ENCODE measurements around the gene ABCC10. TPM values are rescaled to one million over a fixed set of nuclear protein-coding genes. Genes with fewer than 3 reads are reported as not detected.

Gene ABCC10
- total and polyA plus RNA-seq, 10 of the 15 experiments (the other 5 are each of a cell fraction or from before 2014, with no cell fraction given), result 0.80 to 18.2 (median 6.4) TPM

- Histone ChIP-seq H3K79me2 (ENCODE audit: control insufficient read depth, insufficient read depth, low read length) (no peaks in the 10 kb centered on the region), H3K9ac (ENCODE audit: control insufficient read depth, insufficient read depth, low read length) (no peak overlapping the region), H3K4me1 (ENCODE audit: control insufficient read depth, insufficient read depth, low read length) (no peaks in the 10 kb centered on the region; the same call in 1 of the 2 replicates), H4K20me1 (ENCODE audit: control insufficient read depth, insufficient read depth) (no peaks in the 10 kb centered on the region; the same call in 1 of the 2 replicates), H3K27ac (ENCODE audit: control insufficient read depth, insufficient read depth) (no peak overlapping the region), H3K9me3 (replicated peaks; ENCODE audit: control insufficient read depth, insufficient read depth, low read length) (no peaks in the 10 kb centered on the region), H2AFZ (ENCODE audit: control insufficient read depth, low read depth, low read length) (no peak overlapping the region), H3K4me2 (ENCODE audit: control insufficient read depth, insufficient read depth) (no peak overlapping the region), H3K4me3 (no peak overlapping the region), H3K36me3 (ENCODE audit: control insufficient read depth in 2 of 2, insufficient read depth in 2 of 2, low read length in 1 of 2) (no peaks in the 10 kb centered on the region; a peak in 1 of 4 replicates), H3K27me3 (replicated peaks in 1 of 2; ENCODE audit: control insufficient read depth in 2 of 2, insufficient read depth in 2 of 2, low read length in 1 of 2) (no peaks in the 10 kb centered on the region)
- no TSS peak for BruUV-seq (replicated peaks)
- CTCF ChIA-PET, result interaction anchor here (0.6 to 7.6 kb wide), 7 partner anchors 8 to 131 kb away, joined by 3 to 70 read pairs (median 3); partner anchors contain the start of genes ABCC10 and LRRC73
- no peak for FAIRE-seq
- POLR2A ChIA-PET, result interaction anchor here (0.6 kb wide), 1 partner anchor 384 kb away, joined by 3 read pairs; no protein-coding TSS in a partner anchor
- RAD21 ChIA-PET (ENCODE audit: unreplicated experiment), result no interaction called here
- SMC1A ChIA-PET (ENCODE audit: uncharacterized antibody, unreplicated experiment), result interaction anchor here (1.7 kb wide), 1 partner anchor 14 kb away, joined by 5 read pairs; no protein-coding TSS in a partner anchor
- no peak for ATAC-seq
- 96% methylated on average over 10 of the region's 10 CpGs for WGBS (ENCODE audit: insufficient coverage, insufficient replicate concordance, low lambda C conversion rate, missing lambda C conversion rate)
- no peak for DNase-seq (ENCODE audit: low read depth, low spot score)
- intact Hi-C loops (cut with micrococcal nuclease; ENCODE audit: unreplicated experiment) (no loop called here), in situ Hi-C loops (cut with MboI) (no loop called here)
- TF ChIP-seq EED (IDR thresholded peaks at IDR 0.05; ENCODE audit: low read depth) (no peak), SMAD5 (IDR thresholded peaks at IDR 0.05; ENCODE audit: low read depth) (no peak)
These were observed 64.7 kb downstream of the ABCC10 start for GRCh38 chr6:43491750-43492661.

- Histone ChIP-seq H3K4me1 (ENCODE audit: control insufficient read depth, insufficient read depth, low read length) (no peaks in the 10 kb centered on the region; the same call in 1 of the 2 replicates), H3K36me3 (ENCODE audit: control insufficient read depth in 2 of 2, insufficient read depth in 2 of 2, low read length in 1 of 2) (no peaks in the 10 kb centered on the region; a peak in 1 of 4 replicates), H3K4me2 (ENCODE audit: control insufficient read depth, insufficient read depth) (no peak overlapping the region), H3K27ac (ENCODE audit: control insufficient read depth, insufficient read depth) (no peak overlapping the region), H3K9ac (ENCODE audit: control insufficient read depth, insufficient read depth, low read length) (no peak overlapping the region), H4K20me1 (ENCODE audit: control insufficient read depth, insufficient read depth) (no peaks in the 10 kb centered on the region; the same call in 1 of the 2 replicates), H3K79me2 (ENCODE audit: control insufficient read depth, insufficient read depth, low read length) (no peaks in the 10 kb centered on the region), H3K9me3 (replicated peaks; ENCODE audit: control insufficient read depth, insufficient read depth, low read length) (no peaks in the 10 kb centered on the region), H2AFZ (ENCODE audit: control insufficient read depth, low read depth, low read length) (no peak overlapping the region), H3K27me3 (replicated peaks in 1 of 2; ENCODE audit: control insufficient read depth in 2 of 2, insufficient read depth in 2 of 2, low read length in 1 of 2) (no peaks in the 10 kb centered on the region), H3K4me3 (no peak overlapping the region)
- FAIRE-seq, result no peak
- ATAC-seq, result no peak
- TF ChIP-seq SREBF2 (IDR thresholded peaks at IDR 0.05; ENCODE audit: low read length), result no peak
- no peak for TF ChIP-seq POLR2AphosphoS2 (IDR thresholded peaks at IDR 0.05; ENCODE audit: low read depth, low read length)
- TF ChIP-seq RELB (IDR thresholded peaks at IDR 0.05; ENCODE audit: low read depth), result no peak
- no peak for TF ChIP-seq KLF5 (IDR thresholded peaks at IDR 0.05; ENCODE audit: partially characterized antibody)
- TF ChIP-seq FOXM1 (IDR thresholded peaks at IDR 0.05; ENCODE audit: low read depth, low read length), result no peak
- TF ChIP-seq NR2F1 (conservative IDR thresholded peaks at IDR 0.05), result no peak
- ChIA-PET RAD21 (ENCODE audit: unreplicated experiment) (no interaction called here), SMC1A (ENCODE audit: uncharacterized antibody, unreplicated experiment) (interaction anchor here (1.3 to 1.7 kb wide), 2 partner anchors 9 to 13 kb away, joined by 5 read pairs; no protein-coding TSS in a partner anchor), CTCF (interaction anchor here (1.0 to 7.6 kb wide), 6 partner anchors 8 to 65 kb away, joined by 3 to 70 read pairs (median 3); partner anchors contain the start of genes ABCC10 and LRRC73), POLR2A (interaction anchor here (1.3 kb wide), 1 partner anchor 13 kb away, joined by 4 read pairs; no protein-coding TSS in a partner anchor)
- no peak for DNase-seq (ENCODE audit: low read depth, low spot score)
- 62% methylated on average over 3 of the region's 3 CpGs for WGBS (ENCODE audit: insufficient coverage, insufficient replicate concordance, low lambda C conversion rate, missing lambda C conversion rate)
- in situ Hi-C loops (cut with MboI) (no loop called here), intact Hi-C loops (cut with micrococcal nuclease; ENCODE audit: unreplicated experiment) (no loop called here)
- no TSS peak for BruUV-seq (replicated peaks)
These were observed 65.3 kb downstream of the ABCC10 start for GRCh38 chr6:43492673-43493072.

All from GM12878 (cell line).